SK-N-MC (cell line): ENCODE results near the gene VBP1.
"Not testable (repeated sequence)": the region's sequence is repeated elsewhere in the genome, so short reads cannot be mapped to it uniquely, and the experiment has no call there.

Experiments used
- DNase-seq: peaks from one replicate; pipeline ENCODE4 v3.0.0-alpha.2; 2011; ENCODE audit warnings: low read depth, low spot score
- H3K27ac ChIP-seq: fragments of 200-600 bp; sonication (generic); 2 replicates; pipeline ENCODE4 v1.5.1; 2016; ENCODE audit warnings: mixed run types
- H3K36me3 ChIP-seq: fragments of 200-600 bp; sonication (generic); 2 replicates; pipeline ENCODE4 v1.6.1; 2017; ENCODE audit warnings: antibody characterized with exemption, low read length, mixed read lengths; ENCODE audit not compliant: insufficient read depth
- H3K4me3 ChIP-seq: fragments of 200-600 bp; sonication (generic); 2 replicates; pipeline ENCODE4 v1.5.1; 2016
- H3K9ac ChIP-seq: fragments of 200-600 bp; sonication (generic); 2 replicates; pipeline ENCODE4 v1.8.0; 2017; ENCODE audit warnings: mixed run types, mixed read lengths; ENCODE audit not compliant: insufficient read length
- H3K9me3 ChIP-seq: fragments of 200-600 bp; sonication (generic); 2 replicates; pipeline ENCODE4 v1.6.1; 2017; ENCODE audit warnings: low read depth, mild to moderate bottlenecking, antibody characterized with exemption, low read length, moderate library complexity, mixed read lengths
- EZH2 ChIP-seq: fragments of 200-600 bp; sonication (generic); IDR thresholded peaks from one replicate; pipeline ENCODE4 v1.6.1; 2017; ENCODE audit warnings: antibody characterized with exemption
- FOXP2 ChIP-seq: optimal IDR thresholded peaks from 2 replicates; pipeline ENCODE3; 2011; ENCODE audit warnings: mild to moderate bottlenecking, moderate library complexity; ENCODE audit not compliant: insufficient read depth; ENCODE audit errors: extremely low read length, control extremely low read depth
- POLR2AphosphoS5 ChIP-seq: IDR thresholded peaks from 2 replicates; pipeline ENCODE4 v1.6.1; 2012; ENCODE audit warnings: mild to moderate bottlenecking, low read depth, low read length, borderline replicate concordance

The VBP1 gene

GRCh38 chrX:155218777-155219176 lies 2.5 kb downstream of the VBP1 start:
- Histone ChIP-seq H3K9me3 (no peaks in the 10 kb centered on the region), H3K9ac (no peak overlapping the region), H3K27ac (no peak overlapping the region), H3K4me3 (no peak overlapping the region), H3K36me3 (peaks cover 20% of the 10 kb centered on the region; the same call in 1 of the 2 replicates)
- no peak for DNase-seq
- TF ChIP-seq POLR2AphosphoS5 (no peak), EZH2 (no peak), FOXP2 (no peak)

GRCh38 chrX:155221351-155221750 lies 5.1 kb downstream of the VBP1 start:
- Histone ChIP-seq H3K9ac (no peak overlapping the region), H3K4me3 (no peak overlapping the region), H3K36me3 (peaks cover 21% of the 10 kb centered on the region; the same call in 1 of the 2 replicates), H3K27ac (no peak overlapping the region), H3K9me3 (no peaks in the 10 kb centered on the region)
- TF ChIP-seq FOXP2 (no peak), POLR2AphosphoS5 (no peak), EZH2 (no peak)
- no peak for DNase-seq

- H3K9me3 ChIP-seq, H3K9ac ChIP-seq, H3K4me3 ChIP-seq, DNase-seq, H3K27ac ChIP-seq: not testable (repeated sequence)
- H3K36me3 ChIP-seq: peaks cover 40% of the 10 kb centered on the region; the same call in 1 of the 2 replicates
Observed at GRCh38 chrX:155223746-155224145, 7.5 kb downstream of the VBP1 start.

GRCh38 chrX:155225774-155226173 lies 9.5 kb downstream of the VBP1 start:
- Histone ChIP-seq H3K9ac (no peak overlapping the region), H3K4me3 (no peak overlapping the region), H3K27ac (no peak overlapping the region), H3K36me3 (peaks cover 38% of the 10 kb centered on the region; the same call in 1 of the 2 replicates), H3K9me3 (no peaks in the 10 kb centered on the region)
- DNase-seq: no peak
- TF ChIP-seq EZH2: no peak
- TF ChIP-seq POLR2AphosphoS5: no peak
- TF ChIP-seq FOXP2: no peak

DNA sequence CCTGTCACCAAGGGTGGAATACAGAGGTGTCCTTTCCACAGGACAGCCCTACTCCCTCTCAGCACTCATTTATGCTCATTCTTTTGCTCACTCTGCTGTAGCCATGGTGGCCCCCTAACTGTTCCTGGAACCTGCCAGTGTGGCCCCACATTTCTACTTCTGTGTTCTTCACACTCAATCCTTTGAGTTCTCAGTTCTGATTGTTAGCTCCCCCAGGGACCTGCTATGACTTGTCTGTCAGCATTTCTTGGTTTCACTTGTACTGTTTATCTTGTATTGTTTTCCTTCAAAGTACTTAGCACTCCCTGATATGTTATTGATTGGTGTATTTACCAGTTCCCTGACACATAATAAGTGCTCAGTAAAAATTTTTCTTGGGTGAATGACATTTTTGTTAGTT lies 14.9 kb downstream of the VBP1 start:
- Histone ChIP-seq H3K36me3 (peaks cover 51% of the 10 kb centered on the region), H3K27ac (no peak overlapping the region), H3K9me3 (no peaks in the 10 kb centered on the region), H3K4me3 (no peak overlapping the region), H3K9ac (no peak overlapping the region)
- DNase-seq: no peak
- no peak for TF ChIP-seq FOXP2
- TF ChIP-seq EZH2: no peak
- no peak for TF ChIP-seq POLR2AphosphoS5

GRCh38 chrX:155235891-155236290 lies 19.6 kb downstream of the VBP1 start:
- Histone ChIP-seq H3K36me3 (peaks cover 46% of the 10 kb centered on the region), H3K9ac (no peak overlapping the region), H3K27ac (no peak overlapping the region), H3K4me3 (no peak overlapping the region), H3K9me3 (no peaks in the 10 kb centered on the region)
- TF ChIP-seq FOXP2 (no peak), POLR2AphosphoS5 (no peak), EZH2 (no peak)
- DNase-seq: no peak

GRCh38 chrX:155237719-155238118 lies 21.5 kb downstream of the VBP1 start:
- DNase-seq: no peak
- H3K36me3 ChIP-seq: peaks cover 38% of the 10 kb centered on the region
- no peak overlapping the region for H3K9ac ChIP-seq
- no peak overlapping the region for H3K27ac ChIP-seq
- H3K9me3 ChIP-seq: no peaks in the 10 kb centered on the region
- H3K4me3 ChIP-seq: no peak overlapping the region
- TF ChIP-seq POLR2AphosphoS5 (no peak), EZH2 (no peak), FOXP2 (no peak)

DNA sequence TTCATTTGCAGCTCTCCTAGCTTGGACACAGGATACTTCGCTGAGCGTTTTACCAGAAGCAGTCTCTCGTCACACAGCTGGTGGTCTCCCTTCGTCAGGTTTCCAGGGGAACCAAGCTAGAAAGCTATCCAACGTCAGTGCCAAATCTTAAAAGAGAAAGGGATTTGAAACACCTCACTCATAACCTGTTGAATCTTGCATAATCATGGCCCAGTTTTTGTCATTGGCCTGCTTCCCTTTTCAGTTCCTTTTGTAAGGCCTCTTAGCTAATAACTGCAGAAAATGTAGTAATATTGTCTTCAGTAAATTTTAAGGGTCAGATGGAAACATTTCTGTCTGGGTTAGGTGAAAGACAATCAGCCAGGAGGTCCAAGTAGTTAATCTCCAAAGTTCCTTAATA lies 26.0 kb downstream of the VBP1 start:
- Histone ChIP-seq H3K27ac (no peak overlapping the region), H3K9me3 (no peaks in the 10 kb centered on the region), H3K9ac (no peak overlapping the region), H3K4me3 (no peak overlapping the region), H3K36me3 (peaks cover 17% of the 10 kb centered on the region; the same call in 1 of the 2 replicates)
- no peak for DNase-seq
- TF ChIP-seq FOXP2 (no peak), POLR2AphosphoS5 (no peak), EZH2 (no peak)

DNA sequence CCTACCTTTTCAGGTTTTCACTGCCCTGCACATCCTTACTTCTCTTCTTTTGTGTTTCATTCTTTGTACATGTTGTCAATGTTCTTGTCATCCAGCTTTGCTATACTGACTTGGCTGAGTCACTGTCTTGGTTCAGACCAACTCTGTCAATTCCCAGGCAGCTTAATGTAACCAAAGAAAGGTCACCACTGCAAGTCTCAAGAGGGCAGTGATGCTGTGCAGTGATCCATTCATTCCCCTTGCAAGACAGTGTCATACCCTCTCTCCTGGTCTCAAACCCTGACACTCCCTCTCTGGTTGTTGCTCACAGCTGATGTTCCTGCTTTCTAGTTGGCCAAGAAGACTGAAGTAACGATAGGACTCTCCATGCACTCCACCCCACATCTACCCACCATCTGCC lies 30.5 kb downstream of the VBP1 start:
- H3K9me3 ChIP-seq: no peaks in the 10 kb centered on the region
- no peak for TF ChIP-seq POLR2AphosphoS5
- no peak for TF ChIP-seq EZH2
- no peak for TF ChIP-seq FOXP2
- no peak for DNase-seq
- no peak overlapping the region for H3K4me3 ChIP-seq
- no peak overlapping the region for H3K27ac ChIP-seq
- no peak overlapping the region for H3K9ac ChIP-seq
- H3K36me3 ChIP-seq: no peaks in the 10 kb centered on the region
